Measurements from ENCODE around the gene ICE2. TPM values are rescaled to one million over a fixed set of nuclear protein-coding genes. Genes with fewer than 3 reads are reported as not detected.

Gene ICE2
- total RNA-seq, 5 donors from 2014 or later (not counting 1 experiment from before 2014, with no cell fraction given): 47.4 to 68.7 (median 52.4) TPM

- Histone ChIP-seq H3K27ac (ENCODE audit: low read length) (peak overlapping the region; percentile 82), H3K4me3 (ENCODE audit: control insufficient read depth in 1 of 2, extremely low read depth in 1 of 2, low read length in 1 of 2) (no peak overlapping the region), H3K36me3 (ENCODE audit: control insufficient read depth in 2 of 2, extremely low read depth in 1 of 2, insufficient read depth in 1 of 2, low read length in 1 of 2) (peaks cover 0 to 51% of the 10 kb centered on the region in 2 donors), H3K27me3 (replicated peaks in 1 of 2; ENCODE audit: control insufficient read depth in 2 of 2, extremely low read depth in 1 of 2, insufficient read depth in 2 of 2, low read length in 1 of 2) (no peaks in the 10 kb centered on the region), H3K4me1 (ENCODE audit: control insufficient read depth in 1 of 2, extremely low read depth in 1 of 2, insufficient read depth in 2 of 2, low read length in 2 of 2) (peaks cover 5 to 29% of the 10 kb centered on the region in 2 experiments), H3K9me3 (no peaks in the 10 kb centered on the region)
- peaks cover 63% of the 10 kb centered on the region for H3K36me3 Mint-ChIP-seq
- DNase-seq: no peak
- no peaks in the 10 kb centered on the region for H3K27me3 Mint-ChIP-seq
- CTCF ChIA-PET: interaction anchor here in 1 of 2 donors (1.0 to 1.9 kb wide), 4 partner anchors 17 to 26 kb away, joined by 3 to 10 read pairs (median 5); no protein-coding TSS in a partner anchor
- no peak overlapping the region for H3K4me3 Mint-ChIP-seq
- no CpG with 5 or more reads among the region's 4 CpGs for WGBS (ENCODE audit: insufficient coverage)
- H3K27ac Mint-ChIP-seq: peak overlapping the region; percentile 94 to 96
- no peaks in the 10 kb centered on the region for H3K9me3 Mint-ChIP-seq
- POLR2A ChIA-PET: interaction anchor here in 1 of 2 donors (1.2 to 1.8 kb wide), 3 partner anchors 8 to 40 kb away, joined by 3 to 8 read pairs (median 6); no protein-coding TSS in a partner anchor
- peaks cover 64 to 88% (median 82%) of the 10 kb centered on the region in 3 donors for H3K4me1 Mint-ChIP-seq
- no peak for ATAC-seq (replicated peaks in 1 of 4)
These were observed 46.5 kb upstream of the ICE2 start for GRCh38 chr15:60525341-60526039.

GRCh38 chr15:60523056-60523455 lies 44.1 kb upstream of the ICE2 start:
- DNase-seq: no peak
- no peak overlapping the region for H3K27ac ChIP-seq (ENCODE audit: low read length)
- no peak overlapping the region for H3K4me3 Mint-ChIP-seq
- no peak for ATAC-seq (replicated peaks in 1 of 4)
- no peak overlapping the region for H3K4me3 ChIP-seq (ENCODE audit: control insufficient read depth in 1 of 2, extremely low read depth in 1 of 2, low read length in 1 of 2)
- H3K27me3 Mint-ChIP-seq: no peaks in the 10 kb centered on the region
- ChIA-PET CTCF (interaction anchor here (0.6 to 0.7 kb wide), 3 partner anchors 13 to 261 kb away, joined by 4 to 5 read pairs (median 4); no protein-coding TSS in a partner anchor), POLR2A (no interaction called here)
- WGBS (ENCODE audit: insufficient coverage): no CpG with 5 or more reads among the region's 2 CpGs
- H3K4me1 ChIP-seq (ENCODE audit: control insufficient read depth in 1 of 2, extremely low read depth in 1 of 2, insufficient read depth in 2 of 2, low read length in 2 of 2): peaks cover 4 to 21% of the 10 kb centered on the region in 2 experiments
- no peaks in the 10 kb centered on the region for H3K9me3 ChIP-seq
- no peaks in the 10 kb centered on the region for H3K9me3 Mint-ChIP-seq
- peaks cover 67 to 86% (median 80%) of the 10 kb centered on the region in 3 donors for H3K4me1 Mint-ChIP-seq
- H3K36me3 Mint-ChIP-seq: peaks cover 67% of the 10 kb centered on the region
- peak overlapping the region; percentile 63 to 81 for H3K27ac Mint-ChIP-seq
- no peaks in the 10 kb centered on the region for H3K27me3 ChIP-seq (replicated peaks in 1 of 2; ENCODE audit: control insufficient read depth in 2 of 2, extremely low read depth in 1 of 2, insufficient read depth in 2 of 2, low read length in 1 of 2)
- peaks cover 0 to 47% of the 10 kb centered on the region in 2 donors for H3K36me3 ChIP-seq (ENCODE audit: control insufficient read depth in 2 of 2, extremely low read depth in 1 of 2, insufficient read depth in 1 of 2, low read length in 1 of 2)

DNA sequence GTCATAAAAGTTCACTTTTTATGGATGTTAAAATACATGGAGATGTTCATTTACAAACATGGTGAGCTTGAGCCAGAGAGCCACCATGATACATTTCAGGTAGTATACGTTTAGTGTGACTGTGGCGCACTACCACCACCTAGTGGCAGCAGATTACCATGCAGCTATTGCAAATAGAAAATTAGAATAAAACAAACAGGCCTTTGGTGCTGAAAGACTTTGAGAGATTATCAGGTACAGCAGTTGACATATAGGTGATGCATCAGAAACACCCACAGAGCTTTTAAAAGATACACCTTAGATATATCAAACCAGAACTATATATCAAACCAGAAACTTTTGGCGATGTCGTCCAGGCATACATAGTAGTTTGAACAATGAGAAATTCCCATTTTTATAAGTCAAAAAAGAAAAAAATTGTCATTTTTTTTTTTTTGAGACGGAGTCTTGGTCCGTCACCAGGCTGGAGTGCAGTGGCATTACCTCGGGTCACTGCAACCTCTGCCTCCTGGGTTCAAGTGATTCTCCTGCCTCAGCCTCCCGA lies 42.0 kb upstream of the ICE2 start:
- no CpG with 5 or more reads among the region's 8 CpGs for WGBS (ENCODE audit: insufficient coverage)
- peaks cover 4 to 10% of the 10 kb centered on the region in 2 experiments for H3K4me1 ChIP-seq (ENCODE audit: control insufficient read depth in 1 of 2, extremely low read depth in 1 of 2, insufficient read depth in 2 of 2, low read length in 2 of 2)
- H3K27me3 ChIP-seq (replicated peaks in 1 of 2; ENCODE audit: control insufficient read depth in 2 of 2, extremely low read depth in 1 of 2, insufficient read depth in 2 of 2, low read length in 1 of 2): no peaks in the 10 kb centered on the region
- POLR2A ChIA-PET: interaction anchor here (0.5 to 1.5 kb wide), 11 partner anchors 9 to 1771 kb away, joined by 3 to 8 read pairs (median 3); no protein-coding TSS in a partner anchor
- no peak overlapping the region for H3K4me3 ChIP-seq (ENCODE audit: control insufficient read depth in 1 of 2, extremely low read depth in 1 of 2, low read length in 1 of 2)
- ATAC-seq (replicated peaks in 1 of 4) (peak; percentile 75 to 80 (median 80)), DNase-seq (peak; percentile 55 to 90 (median 77))
- H3K27ac ChIP-seq (ENCODE audit: low read length): peak overlapping the region; percentile 52
- H3K9me3 ChIP-seq: no peaks in the 10 kb centered on the region
- peaks cover 0 to 45% of the 10 kb centered on the region in 2 donors for H3K36me3 ChIP-seq (ENCODE audit: control insufficient read depth in 2 of 2, extremely low read depth in 1 of 2, insufficient read depth in 1 of 2, low read length in 1 of 2)
- peak overlapping the region; percentile 66 to 86 for H3K27ac Mint-ChIP-seq
- CTCF ChIA-PET: interaction anchor here (0.6 to 2.8 kb wide), 61 partner anchors 8 to 916 kb away, joined by 3 to 48 read pairs (median 4); no protein-coding TSS in a partner anchor
- no peaks in the 10 kb centered on the region for H3K27me3 Mint-ChIP-seq
- H3K9me3 Mint-ChIP-seq: no peaks in the 10 kb centered on the region
- peaks cover 52 to 73% (median 67%) of the 10 kb centered on the region in 3 donors for H3K4me1 Mint-ChIP-seq
- H3K36me3 Mint-ChIP-seq: peaks cover 58% of the 10 kb centered on the region
- no peak overlapping the region for H3K4me3 Mint-ChIP-seq

- Mint-ChIP-seq H3K9me3 (no peaks in the 10 kb centered on the region), H3K27me3 (no peaks in the 10 kb centered on the region), H3K4me3 (peak overlapping the region in 1 of 3 donors; percentile 28), H3K4me1 (peaks cover 46 to 69% (median 63%) of the 10 kb centered on the region in 3 donors), H3K27ac (peak overlapping the region; percentile 66 to 86), H3K36me3 (peaks cover 51% of the 10 kb centered on the region)
- ATAC-seq (replicated peaks in 1 of 4) (peak; percentile 6 to 62 (median 48)), DNase-seq (no peak)
- H3K4me3 ChIP-seq (ENCODE audit: control insufficient read depth in 1 of 2, extremely low read depth in 1 of 2, low read length in 1 of 2): no peak overlapping the region
- POLR2A ChIA-PET: interaction anchor here in 1 of 2 donors (0.5 to 1.5 kb wide), 11 partner anchors 9 to 1770 kb away, joined by 3 to 18 read pairs (median 3); no protein-coding TSS in a partner anchor
- H3K9me3 ChIP-seq: no peaks in the 10 kb centered on the region
- H3K4me1 ChIP-seq (ENCODE audit: control insufficient read depth in 1 of 2, extremely low read depth in 1 of 2, insufficient read depth in 2 of 2, low read length in 2 of 2): peaks cover 4 to 9% of the 10 kb centered on the region in 2 experiments
- WGBS (ENCODE audit: insufficient coverage): 40% methylated on average over 1 of the region's 6 CpGs
- H3K36me3 ChIP-seq (ENCODE audit: control insufficient read depth in 2 of 2, extremely low read depth in 1 of 2, insufficient read depth in 1 of 2, low read length in 1 of 2): peaks cover 0 to 42% of the 10 kb centered on the region in 2 donors
- H3K27me3 ChIP-seq (replicated peaks in 1 of 2; ENCODE audit: control insufficient read depth in 2 of 2, extremely low read depth in 1 of 2, insufficient read depth in 2 of 2, low read length in 1 of 2): no peaks in the 10 kb centered on the region
- CTCF ChIA-PET: interaction anchor here (0.6 to 2.8 kb wide), 60 partner anchors 9 to 915 kb away, joined by 3 to 48 read pairs (median 4); no protein-coding TSS in a partner anchor
- peak overlapping the region; percentile 52 for H3K27ac ChIP-seq (ENCODE audit: low read length)
These were observed 41.3 kb upstream of the ICE2 start for GRCh38 chr15:60520013-60520824.

DNA sequence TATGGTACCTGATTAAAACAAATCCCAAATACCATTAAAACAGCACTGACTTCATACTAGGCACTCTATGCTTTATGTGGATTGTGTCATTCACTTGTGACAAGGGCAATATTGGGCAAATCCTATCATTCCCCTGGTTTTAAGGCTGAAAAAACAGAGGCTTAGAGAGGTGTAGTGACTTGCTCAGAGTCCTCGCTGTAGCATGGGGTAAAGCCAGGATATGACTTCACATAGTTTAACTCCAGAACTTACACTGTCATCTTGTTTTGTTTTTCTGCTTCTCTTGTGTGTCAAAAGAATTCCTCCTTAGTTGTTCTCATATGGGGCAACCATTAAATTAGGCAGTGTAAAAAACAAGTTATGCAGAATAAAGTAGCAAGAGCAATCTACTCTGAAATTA lies 40.3 kb upstream of the ICE2 start:
- DNase-seq (no peak), ATAC-seq (replicated peaks in 1 of 4) (no peak)
- peaks cover 4 to 9% of the 10 kb centered on the region in 2 experiments for H3K4me1 ChIP-seq (ENCODE audit: control insufficient read depth in 1 of 2, extremely low read depth in 1 of 2, insufficient read depth in 2 of 2, low read length in 2 of 2)
- H3K27me3 Mint-ChIP-seq: no peaks in the 10 kb centered on the region
- peaks cover 0 to 42% of the 10 kb centered on the region in 2 donors for H3K36me3 ChIP-seq (ENCODE audit: control insufficient read depth in 2 of 2, extremely low read depth in 1 of 2, insufficient read depth in 1 of 2, low read length in 1 of 2)
- no peak overlapping the region for H3K27ac ChIP-seq (ENCODE audit: low read length)
- H3K4me1 Mint-ChIP-seq: peaks cover 38 to 64% (median 58%) of the 10 kb centered on the region in 3 donors
- peak overlapping the region; percentile 66 to 86 for H3K27ac Mint-ChIP-seq
- no peaks in the 10 kb centered on the region for H3K9me3 Mint-ChIP-seq
- WGBS (ENCODE audit: insufficient coverage): no CpG with 5 or more reads among the region's 1 CpG
- H3K27me3 ChIP-seq (replicated peaks in 1 of 2; ENCODE audit: control insufficient read depth in 2 of 2, extremely low read depth in 1 of 2, insufficient read depth in 2 of 2, low read length in 1 of 2): no peaks in the 10 kb centered on the region
- no peak overlapping the region for H3K4me3 ChIP-seq (ENCODE audit: control insufficient read depth in 1 of 2, extremely low read depth in 1 of 2, low read length in 1 of 2)
- CTCF ChIA-PET: interaction anchor here (0.6 to 2.8 kb wide), 10 partner anchors 13 to 871 kb away, joined by 3 to 48 read pairs (median 5); no protein-coding TSS in a partner anchor
- POLR2A ChIA-PET: no interaction called here
- peaks cover 50% of the 10 kb centered on the region for H3K36me3 Mint-ChIP-seq
- H3K9me3 ChIP-seq: no peaks in the 10 kb centered on the region
- no peak overlapping the region for H3K4me3 Mint-ChIP-seq

Measured in T-cell (primary cell).